DMS 273 treated with DMSO at 0.1 percent for 48 hours (cell line): Measurements from ENCODE around the gene FGFRL1.
"Not testable (repeated sequence)": the region's sequence is repeated elsewhere in the genome, so short reads cannot be mapped to it uniquely, and the experiment has no call there.

Source experiments
- DNase-seq: peaks from one replicate; lab custom pipeline; 2025; lab: John Stamatoyannopoulos, UW

The FGFRL1 gene

DNA sequence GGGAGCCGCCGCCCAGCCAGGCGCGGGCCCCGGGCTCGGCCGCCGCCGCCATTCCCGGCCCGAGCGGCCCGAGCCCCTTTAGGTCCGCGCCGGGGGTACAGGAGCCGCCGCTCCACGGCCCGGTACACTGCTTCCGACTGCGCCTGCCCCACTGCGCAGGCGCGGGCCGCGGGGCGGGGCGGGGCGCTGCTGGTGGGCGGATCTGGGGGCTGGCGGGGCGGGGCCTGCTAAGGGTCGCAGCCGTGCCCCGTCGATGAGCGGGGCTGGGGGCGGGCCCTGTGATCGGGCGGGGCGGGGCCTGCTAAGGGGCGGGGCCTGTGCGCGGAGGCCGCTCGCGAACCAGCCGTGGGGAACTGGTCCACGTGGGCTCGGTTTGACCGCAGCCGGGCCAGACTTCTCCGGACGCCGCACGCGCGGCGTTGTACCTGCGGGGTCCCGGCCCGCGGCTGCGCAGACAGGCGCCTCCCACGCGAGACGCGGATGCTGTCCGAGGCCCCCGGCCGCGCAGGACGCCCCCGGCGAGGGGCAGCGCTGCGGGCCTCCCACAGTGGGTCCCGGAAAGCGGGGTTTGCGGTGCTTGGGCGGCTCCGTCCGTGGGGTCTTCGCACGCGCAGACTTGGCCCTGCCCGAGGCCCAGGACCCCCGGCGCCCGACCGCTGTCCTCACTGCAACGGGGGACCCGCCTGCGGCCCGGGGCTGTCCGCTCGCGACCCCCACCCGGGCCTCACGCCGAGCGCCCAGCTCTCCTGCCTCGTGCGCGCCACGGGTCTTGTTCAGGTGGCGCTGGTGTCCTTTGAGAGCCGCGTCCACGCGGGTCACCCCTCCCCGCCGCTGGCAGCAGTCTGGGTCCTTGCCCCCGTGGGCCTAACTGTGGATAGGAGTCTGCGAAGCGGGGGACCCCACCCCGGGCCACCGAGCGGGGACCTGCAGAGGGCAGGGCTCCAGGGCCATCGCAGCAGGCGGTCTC is 37.7 kb upstream of the FGFRL1 start, which contains the start of gene DGKQ:
TSS of gene DGKQ (minus strand) at position 139 of the 967 bp plus-strand sequence. CDS start at position 52, 87 bp downstream.
- DNase-seq = no peak

DNA sequence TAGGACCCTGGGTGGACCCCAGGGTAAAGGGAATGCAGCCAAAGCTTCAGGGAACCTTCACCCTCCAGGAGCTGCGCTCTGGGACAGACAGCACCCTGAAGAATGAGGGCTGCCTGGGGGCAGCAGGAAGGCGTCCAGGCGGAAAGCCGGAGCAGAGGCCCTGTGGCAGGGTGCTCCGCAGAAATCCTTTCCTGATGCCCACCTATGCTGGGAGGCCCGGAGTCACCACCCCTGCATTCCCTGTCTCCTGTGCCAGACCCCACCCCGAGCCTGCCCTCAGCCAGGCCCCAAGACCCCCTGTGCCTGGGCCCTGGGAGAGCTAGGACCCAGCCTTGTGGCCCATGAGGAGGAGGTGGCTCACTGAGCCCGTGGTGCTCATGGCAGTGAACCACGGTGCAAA is 36.8 kb upstream of the FGFRL1 start:
- DNase-seq = no peak

DNA sequence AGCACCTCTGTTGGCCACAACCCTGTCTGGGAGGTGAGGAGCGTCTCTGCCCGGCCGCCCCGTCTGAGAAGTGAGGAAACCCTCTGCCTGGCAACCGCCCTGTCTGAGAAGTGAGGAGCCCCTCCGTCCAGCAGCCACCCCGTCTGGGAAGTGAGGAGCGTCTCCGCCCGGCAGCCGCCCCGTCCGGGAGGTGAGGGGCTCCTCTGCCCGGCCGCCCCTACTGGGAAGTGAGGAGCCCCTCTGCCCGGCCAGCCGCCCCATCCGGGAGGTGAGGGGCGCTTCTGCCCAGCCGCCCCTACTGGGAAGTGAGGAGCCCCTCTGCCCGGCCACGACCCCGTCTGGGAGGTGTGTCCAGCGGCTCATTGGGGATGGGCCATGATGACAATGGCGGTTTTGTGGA is 35.4 kb upstream of the FGFRL1 start:
- DNase-seq = not testable (repeated sequence)

DNA sequence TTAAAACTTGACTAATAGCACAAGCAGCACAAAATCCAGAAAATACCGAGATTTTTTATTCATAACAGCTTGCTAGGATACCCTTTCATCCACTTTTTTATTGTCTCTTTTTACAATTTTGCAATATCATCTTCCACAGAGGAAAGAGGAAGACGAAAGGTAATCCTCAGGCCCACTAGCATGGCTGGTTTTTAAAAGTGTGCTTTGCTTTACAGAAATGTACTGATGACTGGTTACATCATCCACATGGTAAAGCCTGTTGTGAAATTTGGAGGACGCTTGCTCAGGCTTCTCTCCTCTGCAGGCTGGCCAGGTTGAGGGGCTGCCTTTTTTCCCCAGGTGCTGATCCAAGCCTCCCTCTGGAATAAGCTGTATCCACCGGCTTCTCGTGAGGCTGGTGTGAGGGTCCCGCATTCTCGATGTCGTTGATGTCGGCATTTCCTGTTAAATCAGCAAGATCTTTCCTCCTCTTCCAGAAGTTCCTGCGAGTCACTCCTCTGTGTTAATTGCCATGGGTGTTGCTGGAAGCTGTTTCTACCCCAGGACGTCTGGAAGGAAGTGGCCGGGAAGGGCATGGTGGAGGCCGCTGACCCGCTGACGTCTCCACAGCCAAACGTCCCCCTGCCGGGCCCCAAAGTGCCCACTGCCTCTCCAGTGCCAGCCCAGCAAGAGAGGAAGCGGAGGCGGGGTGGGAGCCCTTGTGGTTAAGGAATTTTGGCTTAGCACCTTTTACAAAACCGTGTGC is 32.3 kb upstream of the FGFRL1 start:
- no peak for DNase-seq

DNA sequence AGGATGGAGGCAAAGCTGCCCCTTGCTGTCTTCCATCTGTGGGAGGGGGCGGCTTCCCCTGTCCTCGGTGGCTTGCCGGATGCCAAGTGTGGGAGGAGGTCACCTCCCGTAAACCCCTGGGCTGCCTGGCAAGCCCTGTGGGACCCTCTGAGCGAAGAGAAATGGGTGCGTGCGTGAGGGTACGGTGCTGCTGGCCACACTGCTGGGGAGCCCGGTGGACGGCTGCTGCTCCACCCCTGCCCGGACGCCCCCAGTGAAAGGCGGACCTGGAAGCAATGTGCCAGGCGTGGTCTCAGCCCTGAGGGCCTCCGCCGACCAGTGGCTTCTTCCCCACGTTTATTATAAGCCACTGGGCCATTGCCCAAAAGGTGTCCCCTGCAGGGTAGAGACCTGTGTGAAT is 29.1 kb upstream of the FGFRL1 start:
- DNase-seq = no peak

DNA sequence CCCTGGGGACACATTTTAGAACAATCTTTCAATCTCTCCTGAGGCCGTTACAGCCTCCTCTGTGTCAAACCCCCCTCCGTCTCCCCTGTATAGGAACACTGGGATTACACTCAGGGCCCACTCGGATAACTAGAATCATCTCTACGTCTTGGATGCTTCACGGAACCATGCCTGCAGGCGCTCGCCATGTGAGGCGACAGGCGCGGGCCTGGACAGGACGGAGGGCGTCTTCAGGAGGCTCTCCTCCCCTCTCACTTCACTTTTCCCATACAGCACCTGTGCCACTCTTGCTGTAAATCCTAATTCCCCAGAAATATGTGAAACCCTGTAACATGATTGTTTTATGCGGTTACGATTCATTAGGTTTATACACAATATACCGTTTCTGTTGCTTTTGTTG is 28.6 kb upstream of the FGFRL1 start:
- DNase-seq = no peak

DNA sequence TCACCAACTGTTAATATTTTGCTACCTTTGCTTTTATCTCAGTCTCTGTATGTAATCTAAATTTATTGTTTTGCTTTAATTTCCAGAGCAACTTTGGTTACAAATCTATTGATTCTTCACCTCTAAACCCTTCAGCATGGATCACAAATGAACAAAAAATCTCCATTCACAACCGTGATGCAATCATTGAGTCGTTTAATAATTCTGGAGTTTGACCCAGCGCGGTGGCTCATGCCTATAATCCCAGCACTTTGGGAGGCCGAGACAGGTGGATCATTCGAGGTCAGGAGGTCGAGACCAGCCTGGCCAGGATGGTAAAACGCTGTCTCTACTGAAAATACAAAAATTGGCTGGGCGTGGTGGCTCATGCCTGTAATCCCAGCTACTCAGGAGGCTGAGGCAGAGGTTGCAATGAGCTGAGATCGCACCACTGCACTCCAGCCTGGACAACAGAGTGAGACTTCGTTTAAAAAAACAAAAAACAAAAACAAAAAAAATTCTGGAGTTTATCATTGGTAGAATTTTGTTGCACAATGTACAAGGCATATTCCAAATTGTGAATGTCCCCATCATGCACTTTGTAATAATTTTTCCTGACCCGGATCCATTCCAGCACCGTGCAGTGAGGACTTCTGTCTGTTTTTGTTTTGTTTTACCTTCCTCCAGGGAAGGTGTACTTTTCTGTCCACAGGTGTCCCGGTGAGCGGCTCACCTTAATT is 26.9 kb upstream of the FGFRL1 start:
- DNase-seq = no peak

DNA sequence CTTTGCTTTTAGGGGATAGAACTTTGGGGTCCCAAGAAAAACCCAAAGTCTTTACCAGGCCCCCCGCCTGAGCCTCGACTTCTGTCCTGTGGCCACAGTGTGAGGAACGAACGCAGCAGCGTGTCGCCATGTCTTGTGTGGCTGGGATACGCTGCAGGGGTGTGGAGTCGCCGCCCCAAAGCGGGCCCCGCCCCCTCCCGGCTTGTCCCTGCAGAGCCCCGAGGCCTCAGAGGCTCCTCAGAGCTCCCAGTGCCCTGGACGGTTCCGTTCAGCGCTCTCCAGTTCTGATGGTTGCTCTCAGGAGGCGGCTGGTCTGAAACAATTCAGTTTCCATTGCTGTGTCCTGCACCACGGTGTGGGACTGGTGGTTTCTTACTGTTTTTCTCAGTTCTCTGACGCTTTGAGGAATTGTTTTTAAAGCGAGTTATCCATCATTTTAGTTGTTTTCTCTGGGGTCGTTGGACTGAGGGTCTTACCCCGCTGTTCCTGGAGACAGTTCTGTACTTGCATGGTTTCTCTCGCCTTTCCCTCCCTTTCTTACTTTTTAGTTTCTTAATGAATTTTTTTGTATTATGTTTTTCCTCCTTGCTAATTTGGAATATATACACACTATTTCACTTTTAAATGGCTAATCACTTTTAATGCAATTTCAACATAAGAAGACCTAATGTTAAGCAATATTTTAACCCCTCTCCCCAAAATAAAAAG is 26.1 kb upstream of the FGFRL1 start:
- DNase-seq = no peak

DNA sequence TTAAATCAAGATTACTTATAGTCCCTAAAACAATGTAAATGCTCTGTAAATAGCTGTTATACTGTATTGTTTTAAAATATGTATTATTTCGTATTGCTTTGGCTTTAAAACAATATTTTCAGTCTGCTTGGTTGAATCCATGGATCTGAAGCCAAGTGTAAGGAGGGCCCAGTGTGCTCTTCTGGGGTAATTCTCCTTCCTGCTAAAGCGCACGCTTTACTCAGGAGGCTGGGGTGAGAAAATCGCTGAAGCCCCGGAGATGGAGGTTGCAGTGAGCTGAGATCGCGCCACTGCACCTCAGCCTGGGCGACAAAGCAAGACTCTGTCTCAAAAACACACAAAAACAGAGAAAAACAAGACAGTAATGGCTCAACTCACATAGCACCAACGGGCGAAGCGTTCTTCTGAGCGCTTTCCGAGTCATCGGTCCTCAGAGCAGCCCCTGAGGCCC is 25.0 kb upstream of the FGFRL1 start:
- no peak for DNase-seq

DNA sequence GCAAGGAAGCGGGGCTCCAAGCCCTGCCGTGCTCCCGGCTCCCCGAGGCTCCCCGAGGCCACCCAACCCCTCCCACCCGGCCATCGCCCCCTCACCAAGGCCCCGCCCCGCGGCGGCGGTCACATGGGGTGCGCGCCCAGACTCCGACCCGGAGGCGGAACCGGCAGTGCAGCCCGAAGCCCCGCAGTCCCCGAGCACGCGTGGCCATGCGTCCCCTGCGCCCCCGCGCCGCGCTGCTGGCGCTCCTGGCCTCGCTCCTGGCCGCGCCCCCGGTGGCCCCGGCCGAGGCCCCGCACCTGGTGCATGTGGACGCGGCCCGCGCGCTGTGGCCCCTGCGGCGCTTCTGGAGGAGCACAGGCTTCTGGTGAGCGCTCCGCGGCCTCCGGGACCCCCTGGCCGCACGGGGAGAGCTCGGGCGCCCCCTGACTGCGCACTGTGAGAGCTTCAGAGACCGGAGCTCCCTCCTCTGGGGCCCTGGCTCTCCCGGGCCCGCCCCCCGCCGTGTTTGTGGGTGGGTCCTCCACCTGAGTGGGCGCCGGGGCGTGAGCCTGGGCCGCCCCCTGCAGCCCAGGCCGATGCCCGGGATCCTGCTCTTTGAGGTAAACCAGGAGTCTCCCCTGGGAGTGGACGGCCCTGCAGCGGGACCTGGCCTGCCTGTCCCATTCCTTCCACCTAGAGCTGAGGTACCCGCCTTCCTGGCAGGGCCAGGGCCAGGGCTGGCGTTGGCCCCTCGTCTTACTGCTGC is 24.4 kb upstream of the FGFRL1 start, which contains the start of gene IDUA:
TSS of gene IDUA (plus strand) at position 166 of the 745 bp plus-strand sequence. CDS start at position 207, 41 bp downstream.
- DNase-seq = no peak

DNA sequence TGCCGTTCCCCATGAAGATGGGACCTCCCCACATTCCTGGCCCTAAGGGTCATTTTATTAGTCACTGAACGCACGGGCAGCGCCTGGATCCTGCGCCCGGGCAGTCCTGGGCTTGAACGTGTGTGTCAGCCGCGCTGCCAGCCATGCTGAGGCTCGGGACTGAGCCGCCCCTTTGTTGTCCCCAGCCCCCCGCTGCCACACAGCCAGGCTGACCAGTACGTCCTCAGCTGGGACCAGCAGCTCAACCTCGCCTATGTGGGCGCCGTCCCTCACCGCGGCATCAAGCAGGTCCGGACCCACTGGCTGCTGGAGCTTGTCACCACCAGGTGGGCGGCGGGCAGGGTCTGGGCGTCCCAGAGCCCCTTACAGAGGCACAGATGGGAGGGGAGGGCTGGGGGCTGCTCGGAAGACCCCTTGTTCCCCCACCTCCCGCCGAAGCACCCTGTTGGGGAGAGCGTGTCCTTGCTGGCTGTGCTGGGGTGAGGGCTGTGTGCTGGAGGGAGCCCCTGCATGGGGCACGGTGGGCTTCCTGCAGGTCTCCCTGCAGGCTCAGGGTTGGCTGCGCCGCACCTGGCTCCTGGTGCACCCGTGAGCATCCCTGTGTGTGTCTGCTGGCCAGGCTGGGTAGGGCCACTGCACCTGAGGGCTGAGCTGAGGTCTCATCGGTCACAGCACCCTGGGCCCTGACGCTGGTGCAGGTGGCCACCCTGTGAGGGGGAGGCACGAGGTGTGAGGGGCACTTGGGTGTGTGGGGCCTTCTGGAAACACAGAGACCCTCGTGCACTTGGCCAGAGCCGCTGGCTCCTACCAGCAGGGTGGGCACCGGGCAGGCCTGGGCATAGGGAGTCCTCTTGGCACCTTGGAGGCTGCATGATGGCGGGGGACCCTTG is 23.6 kb upstream of the FGFRL1 start:
- no peak for DNase-seq

DNA sequence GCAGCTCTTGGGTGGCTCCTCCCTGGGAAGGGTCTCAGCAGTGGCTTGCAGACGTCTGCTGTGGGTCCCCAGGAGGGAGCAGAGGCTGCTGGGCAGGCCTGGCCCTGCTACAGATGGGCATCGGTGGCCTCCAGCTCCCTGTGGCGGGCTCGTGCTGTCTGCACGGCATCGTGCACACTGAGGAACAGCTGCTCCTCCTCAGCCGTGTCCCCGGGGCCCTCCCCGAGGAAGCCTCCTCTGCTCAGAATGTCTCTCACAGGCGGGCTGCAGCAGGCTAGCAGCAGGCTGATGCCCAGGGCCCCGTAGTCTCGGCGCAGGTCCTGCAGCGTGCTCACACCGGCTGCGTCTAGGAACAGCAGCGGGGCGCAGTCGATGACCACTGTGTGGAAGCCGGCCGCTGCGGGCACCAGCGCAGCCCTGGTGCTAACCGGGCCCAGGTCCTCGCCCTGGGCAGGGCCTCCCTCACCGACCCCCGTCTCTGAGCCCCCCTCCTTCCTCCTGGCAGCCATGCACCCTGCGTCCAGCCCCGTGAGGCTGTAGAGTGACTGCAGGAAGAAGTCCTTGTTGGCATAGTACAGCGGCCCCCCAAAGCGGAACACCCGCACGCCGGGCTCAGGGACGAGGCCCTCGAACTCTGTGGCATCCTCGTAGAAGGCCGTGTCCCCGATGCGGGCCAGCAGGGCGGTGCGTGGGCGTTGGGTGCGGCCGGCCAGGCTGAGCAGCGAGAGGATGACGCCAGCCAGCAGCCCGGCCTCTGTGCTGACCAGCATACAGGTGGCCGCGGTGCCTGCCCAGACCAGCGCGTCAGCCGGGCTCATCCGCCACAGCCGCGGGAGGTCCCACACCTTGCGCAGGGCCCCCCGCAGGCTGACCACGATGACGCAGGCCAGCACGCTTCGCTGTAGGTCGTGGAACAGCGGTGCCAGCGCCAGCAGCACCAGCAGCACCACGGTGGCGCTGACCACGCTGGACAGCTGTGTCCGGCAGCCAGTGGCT is 22.4 kb upstream of the FGFRL1 start:
- DNase-seq = no peak

DNA sequence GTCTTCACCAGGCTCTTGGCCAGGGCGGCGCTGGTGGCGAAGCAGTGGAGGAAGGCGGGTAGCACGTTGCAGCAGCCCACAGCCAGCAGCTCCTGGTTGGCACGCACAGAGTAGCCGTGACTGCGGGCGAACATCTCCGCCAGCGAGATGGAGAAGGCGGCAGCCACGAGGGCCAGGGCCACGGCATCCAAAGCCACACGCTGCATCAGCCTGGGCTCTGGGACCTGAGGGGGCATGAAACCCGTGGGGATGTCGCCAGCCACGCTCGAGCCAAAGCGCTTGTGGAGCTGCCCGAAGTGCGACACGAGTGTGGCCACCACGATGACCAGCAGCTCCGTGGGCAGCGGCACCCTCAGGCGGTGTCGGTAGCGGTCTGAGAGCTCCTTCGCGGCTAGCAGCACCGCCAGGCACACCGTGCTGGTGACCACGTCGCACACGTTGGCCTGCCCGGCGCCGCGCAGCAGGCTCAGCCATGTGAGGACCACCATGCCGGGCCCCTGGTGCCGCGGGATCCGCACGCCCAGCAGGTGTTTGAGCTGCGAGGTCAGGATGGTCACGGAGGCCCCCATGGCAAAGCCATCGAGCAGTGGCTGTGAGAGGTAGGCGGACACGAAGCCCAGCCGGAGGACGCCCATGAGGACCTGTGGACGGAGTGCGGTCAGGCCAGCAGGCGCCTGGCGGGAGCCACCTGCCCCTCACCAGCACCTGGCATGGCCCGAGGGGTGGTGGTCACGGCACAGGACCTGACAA is 21.5 kb upstream of the FGFRL1 start:
- DNase-seq = no peak

DNA sequence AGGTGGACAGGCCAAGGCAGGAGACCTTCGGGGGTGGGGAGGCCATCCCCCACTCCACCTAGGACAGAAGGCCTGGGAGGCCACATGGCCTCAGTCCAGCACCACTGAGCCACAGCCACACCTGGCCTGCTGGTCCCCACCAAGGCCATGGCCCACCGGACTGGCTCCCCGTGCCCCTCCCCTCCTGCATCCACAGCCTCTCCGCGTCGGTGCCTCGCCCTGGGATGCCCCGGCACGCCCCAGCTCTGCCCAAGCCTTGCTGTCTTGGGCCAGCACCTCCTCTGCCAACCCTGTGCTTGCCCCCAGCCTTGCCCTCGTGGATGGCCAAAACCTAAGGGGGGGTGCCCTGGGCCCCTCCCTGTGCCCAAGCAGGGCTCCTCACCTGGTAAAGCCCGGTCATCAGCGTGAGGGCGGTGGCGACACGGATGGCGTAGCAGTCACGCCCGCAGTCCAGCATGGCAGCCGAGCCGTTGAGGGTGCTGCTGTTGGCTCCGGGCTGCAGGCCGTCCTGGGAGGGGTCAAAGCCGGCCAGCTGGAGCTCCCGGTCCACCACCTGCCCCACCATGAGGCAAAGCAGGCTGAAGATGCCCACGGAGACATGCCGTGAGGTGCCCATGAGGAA is 20.6 kb upstream of the FGFRL1 start:
- no peak for DNase-seq

DNA sequence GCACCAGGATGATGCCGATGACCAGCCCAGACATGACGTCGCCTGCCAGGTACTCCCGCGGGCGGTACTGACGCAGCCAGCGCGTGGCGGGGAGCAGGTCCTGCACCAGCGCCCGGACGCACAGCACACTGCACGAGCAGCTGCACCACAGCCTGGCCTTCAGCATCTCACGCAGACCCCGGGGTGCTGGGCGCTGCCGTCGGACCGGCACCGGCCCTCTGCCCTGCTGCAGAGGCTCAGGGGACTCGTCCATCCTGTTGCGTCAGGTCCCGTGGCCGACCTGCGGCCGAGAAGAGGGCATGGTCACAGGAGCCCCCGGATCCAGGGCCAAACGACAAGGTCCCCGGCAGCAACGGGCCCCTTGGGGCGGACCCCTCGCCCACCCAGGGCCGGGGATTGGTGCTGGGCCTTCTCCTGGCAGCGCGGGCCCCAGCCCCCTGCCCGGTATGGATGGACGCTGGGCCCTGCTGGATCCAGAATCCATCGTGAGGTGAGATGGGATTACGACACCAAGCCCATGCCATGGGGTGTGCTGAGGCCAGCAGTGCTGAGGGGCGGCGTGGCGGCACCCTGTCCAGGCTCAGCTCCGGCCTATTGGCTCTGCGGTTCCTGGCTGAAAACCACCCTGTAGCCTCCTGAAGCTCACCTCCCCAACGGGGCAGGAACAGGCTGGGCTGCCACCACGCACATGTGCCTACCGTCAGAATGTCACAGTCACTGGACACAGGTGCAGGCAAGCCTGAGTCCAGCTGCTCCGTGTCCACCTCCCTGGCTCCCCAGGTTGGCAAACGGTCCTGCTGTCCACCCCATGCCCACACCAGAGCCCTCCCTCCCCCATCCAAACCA is 19.8 kb upstream of the FGFRL1 start:
- no peak for DNase-seq
